Measurements from ENCODE around the gene C21orf58.
"Not testable (repeated sequence)": the region's sequence is repeated elsewhere in the genome, so short reads cannot be mapped to it uniquely, and the experiment has no call there.

C21orf58 gene

DNA sequence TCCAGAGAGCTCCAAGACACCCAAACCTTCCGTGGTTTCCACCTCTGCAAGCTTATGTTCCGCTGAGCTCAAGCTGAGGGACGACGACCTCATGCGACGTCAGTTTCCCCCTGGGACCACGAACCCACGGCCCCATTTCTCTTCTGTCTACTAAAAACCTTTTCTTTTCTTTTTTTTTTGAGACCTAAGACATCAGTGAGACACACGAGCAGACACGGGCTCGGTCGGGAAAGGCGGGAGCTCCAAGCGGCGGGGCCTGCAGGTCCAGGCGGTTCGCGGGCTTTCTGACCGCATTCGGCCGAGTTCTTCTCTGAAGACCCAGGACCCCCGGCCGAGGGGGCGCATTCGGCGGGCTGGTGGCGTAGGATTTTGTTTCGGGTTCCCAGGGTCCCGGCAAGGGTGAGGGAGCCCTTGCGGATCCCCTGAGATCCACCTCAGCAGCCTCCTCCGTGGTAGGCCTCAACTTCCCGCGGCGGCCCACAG, 402 bp downstream of the C21orf58 start:
- DNase-seq, result no peak

DNA sequence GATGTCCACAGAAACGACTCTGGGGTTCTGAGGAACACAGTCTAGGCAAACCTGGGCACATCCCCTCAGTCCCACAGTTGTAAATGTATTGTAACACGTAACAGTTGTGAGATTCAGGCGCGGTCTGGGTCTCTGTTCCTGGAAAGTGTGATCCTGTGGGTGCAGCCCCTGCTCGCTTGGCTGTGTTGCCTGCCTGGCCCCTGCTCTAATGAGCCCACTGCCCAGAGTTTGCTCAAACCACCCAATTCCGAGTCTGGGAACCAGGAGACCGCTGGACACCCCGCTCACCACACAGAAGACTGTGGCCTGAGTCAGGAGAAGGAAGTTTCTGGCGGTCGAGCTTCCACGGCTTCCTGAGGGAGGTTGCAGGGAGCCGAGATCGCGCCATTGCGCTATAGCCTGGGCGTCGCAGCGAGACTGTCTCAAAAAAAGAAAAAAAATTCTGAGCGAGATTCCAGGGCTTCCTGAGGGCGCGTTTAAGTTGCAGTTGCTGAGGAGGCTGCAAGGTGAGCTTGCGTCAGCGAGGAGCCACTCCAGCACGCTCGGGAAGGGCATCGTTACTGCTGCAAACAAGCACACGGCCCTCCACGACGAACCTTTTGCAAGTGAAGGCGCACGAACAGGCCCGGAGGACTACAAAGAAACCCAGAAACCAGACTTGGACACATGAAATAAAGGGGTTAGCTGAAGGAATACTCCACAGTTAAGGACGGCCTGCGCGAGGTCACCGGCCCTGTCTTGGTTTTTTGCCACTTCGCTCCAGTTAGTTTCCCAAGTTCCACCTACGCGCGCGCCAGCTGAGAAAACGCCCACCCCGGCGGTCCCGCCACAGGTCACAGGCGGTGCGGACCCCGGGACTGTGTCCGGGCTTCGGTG, 1.1 kb downstream of the C21orf58 start:
- no peak for DNase-seq

DNA sequence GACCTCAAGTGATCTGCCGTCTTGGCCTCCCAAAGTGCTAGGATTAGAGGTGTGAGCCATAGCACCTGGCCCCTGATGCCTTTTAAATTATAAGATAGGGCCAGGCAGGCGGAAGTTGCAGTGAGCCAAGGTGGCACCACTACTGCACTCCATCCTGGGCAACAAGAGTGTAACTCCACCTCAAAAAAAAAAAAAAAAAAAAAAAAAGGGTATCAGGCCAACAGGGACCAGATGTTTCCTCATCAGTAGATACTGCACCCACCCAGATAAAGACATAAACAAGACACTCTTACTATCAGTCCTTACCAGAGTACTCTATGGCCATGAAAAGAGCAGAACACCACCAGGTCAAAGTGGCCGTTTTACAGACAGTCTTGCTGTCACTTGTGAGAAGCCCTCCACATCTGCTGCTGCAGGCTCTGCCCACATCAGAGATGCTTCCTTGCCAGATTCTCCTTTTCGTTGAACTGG, 3.3 kb downstream of the C21orf58 start:
- DNase-seq, result no peak

DNA sequence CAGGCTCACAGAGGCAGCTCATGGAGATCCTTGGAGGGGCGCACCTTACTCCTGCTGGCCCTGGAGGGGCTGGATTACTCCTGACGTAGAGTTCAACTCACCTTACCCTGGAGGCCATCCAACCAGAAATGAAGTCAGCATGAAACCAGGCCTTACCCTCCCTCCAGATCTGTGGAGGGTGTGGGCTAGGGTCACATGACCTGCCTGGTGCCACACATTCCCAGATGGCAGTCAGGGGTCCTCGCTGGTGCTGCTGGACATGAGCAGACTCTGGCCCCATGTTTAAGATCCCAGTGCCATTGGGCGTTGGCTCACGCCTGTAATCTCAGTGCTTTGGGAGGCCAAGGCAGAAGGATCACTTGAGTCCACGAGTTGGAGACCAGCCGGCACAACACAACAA, 4.5 kb downstream of the C21orf58 start:
- DNase-seq, result no peak

DNA sequence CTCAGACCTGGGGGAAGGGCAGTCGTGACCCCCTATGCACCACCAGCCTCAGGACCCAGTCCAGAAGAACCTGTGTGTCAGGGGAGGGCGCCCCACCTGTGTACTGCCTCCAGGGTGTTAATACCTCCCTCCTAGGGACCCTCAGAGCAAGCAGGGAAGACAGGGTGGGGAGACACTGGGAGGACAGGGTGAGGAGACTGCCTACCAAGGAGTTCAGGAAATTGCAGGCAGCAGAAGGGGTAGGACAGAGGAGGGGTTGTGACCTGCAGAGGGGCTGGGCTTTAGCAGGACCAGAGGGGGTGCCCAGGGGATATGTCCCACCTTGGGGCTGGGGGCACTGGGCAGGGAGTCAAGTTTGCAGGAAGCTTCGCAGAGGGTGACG, 5.2 kb downstream of the C21orf58 start:
- DNase-seq, result no peak

DNA sequence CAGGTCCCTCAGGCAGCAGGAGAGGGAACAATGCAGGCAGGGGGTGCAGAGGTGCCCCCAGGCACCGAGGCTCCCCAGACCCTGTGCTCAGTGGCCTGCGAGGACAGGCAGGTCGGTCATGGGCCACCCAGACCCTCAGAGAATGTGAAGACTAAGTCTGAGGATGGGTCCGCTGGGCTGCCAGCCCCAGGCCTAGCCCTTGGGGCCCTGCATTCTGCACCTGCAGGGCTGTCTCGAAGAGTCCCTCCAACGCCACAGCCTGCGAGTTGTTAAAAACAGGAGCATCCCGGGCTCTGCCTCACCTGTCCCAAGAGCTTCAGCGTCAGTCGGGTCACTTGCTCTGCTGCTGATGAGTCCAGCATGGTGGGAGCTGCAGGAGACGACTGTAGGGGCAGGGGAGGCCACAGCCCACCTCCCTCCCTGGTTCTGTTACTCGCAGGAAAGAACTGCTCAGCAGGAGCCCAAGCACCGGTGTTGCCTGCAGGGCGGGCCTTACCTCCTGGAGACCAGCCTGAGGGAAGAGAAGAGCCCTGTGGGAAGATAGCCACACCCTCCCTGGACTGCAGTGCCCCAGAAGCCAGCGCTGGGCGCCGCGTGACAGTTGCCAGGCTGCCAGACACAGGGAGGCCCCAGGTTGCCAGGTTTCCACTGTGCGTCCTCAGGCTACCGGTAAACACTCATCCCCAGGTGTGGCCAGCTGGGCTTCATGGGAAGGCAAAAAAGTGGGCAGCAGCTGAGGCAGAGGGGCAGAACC, 5.8 kb downstream of the C21orf58 start:
- DNase-seq, result peak; percentile 84

DNA sequence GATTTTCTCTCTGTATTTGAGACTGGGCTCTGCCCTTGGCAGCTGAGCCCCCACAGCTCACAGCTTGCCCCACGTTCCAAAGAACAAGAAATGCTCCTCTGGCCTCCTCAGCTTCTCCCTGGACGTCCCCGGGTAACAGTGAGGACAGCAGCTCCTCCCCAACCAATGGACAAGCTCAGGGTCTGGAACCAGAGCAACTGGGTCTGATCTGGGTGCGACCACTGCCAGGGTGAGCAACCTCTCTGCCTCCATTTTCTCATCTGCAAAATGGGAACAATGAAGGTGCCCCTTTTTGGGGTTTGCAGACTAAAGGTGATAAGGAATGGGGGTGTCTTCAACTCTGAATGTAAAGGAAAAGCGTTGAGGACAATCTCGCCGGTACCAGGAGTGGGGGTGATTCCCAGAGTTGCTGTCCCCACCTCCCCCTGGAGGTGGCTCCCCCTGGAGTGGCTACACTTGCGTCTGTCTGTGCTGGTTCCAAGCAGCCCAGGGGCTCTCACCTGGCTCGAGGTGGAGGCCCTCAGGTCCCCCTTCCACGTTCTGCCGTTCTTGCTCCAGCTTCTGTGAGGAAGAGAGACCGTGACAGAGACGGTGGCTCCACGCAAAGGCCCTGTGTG, 6.9 kb downstream of the C21orf58 start:
- no peak for DNase-seq

DNA sequence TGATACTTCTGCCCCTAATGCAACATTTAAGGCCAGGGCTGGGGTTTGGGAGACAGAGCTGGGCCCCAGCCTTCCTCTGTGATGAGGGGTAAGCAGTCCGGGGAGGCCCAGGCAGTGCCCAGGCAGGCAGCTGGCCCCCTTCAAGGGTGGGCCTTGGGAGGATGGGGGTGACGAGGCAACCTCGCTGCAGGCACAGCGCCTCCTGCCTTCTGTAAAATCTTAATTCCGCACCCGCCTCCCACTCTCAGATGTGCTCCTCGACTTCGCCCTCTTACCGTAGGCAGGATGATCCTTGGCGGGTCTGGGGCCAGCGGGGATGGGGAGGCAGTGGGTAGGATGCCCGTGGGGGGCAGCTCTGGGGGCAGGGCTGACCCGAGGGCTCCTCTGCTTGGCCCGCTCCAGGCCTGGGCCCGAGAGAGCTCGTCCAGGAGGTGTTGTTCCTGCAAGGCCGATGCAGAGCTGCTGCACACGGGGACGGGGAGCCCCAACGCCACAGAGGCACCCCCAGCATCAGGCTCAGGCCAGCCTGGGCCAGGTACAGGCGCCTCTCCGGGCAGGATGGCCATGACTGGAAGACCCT, 9.1 kb downstream of the C21orf58 start:
- no peak for DNase-seq

DNA sequence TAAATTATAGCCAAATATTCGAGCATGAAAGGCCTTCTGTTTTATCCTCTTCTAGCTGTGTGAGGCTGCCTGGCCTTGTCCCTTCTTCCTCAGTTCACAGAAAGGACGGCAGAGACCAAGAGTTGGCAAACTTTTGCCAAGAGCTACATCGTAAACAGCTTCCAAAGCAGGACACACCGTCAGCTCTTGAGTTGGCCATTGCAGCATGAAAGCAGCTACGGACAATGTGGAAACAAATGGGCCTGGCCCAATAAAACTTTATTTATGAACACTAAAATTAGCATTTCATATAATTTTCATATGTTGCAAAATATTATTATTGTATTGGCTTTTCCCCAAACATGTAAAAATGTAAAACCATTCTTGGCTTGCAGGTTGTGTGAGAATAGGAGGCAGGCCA, 10.7 kb downstream of the C21orf58 start:
- no peak for DNase-seq

DNA sequence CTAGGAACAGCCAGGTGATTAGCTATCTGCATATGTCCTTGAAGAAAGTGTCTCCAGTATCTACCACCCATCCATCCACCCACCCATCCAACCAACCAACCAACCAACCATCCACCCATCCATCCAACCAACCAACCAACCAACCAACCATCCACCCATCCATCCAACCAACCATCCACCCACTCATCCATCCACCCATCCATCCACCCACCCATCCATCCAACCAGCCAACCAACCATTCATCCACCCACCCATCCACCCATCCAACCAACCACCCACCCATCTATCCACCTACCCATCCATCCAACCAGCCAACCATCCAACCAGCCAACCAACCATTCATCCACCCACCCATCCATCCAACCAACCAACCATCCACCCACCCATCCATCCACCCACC, 12.1 kb downstream of the C21orf58 start:
- DNase-seq, result no peak

DNA sequence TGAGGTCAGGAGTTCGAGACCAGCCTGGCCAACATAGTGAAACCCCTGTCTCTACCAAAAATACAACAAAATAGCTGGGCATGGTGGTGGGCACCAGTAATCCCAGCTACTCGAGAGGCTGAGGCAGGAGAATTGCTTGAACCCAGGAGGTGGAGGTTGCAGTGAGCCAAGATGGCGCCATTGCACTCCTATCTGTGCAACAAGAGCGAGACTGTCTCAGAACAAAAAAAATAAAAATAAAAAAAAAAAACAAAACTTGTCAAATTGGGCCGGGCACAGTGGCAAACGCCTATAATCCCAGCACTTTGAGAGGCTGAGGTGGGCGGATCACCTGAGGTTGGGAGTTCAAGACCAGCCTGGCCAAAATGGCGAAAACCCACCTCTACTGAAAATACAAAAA, 13.4 kb downstream of the C21orf58 start:
- DNase-seq, result not testable (repeated sequence)

DNA sequence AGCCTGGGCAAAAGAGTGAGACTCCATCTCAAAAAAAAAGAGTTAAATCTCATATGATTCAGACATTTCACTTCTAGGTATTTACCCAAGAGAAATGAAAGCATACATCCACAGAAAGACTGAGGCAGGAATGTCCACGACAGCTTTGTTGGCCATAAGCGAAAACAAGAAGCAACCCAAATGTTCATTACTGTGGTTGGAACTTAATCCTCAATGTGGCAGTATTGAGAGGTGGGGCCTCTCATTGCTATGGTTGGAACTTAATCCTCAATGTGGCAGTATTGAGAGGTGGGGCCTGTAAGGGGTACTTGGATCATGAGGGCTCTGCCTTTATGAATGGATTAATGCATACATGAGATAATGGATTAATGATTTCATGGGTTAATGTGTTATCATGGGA, 15.2 kb downstream of the C21orf58 start:
- DNase-seq, result no peak

DNA sequence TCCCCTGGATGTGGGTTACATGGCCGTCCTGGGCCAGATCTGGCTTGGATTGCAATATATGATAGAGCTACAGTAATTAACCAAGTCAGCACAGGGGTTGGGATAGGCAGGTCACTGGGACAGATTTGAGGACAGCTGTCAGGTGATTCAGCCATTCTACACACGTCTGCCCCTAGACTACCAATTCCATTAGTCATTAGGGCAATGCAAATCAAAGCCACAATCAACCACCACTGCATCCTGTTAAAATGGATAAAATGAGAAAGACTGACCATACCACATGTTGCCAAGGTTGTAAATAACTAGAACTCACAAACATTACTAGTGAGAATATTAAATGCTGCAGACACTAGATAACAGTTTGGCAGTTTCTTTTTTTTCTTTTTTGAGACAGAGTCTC, 16.0 kb downstream of the C21orf58 start:
- DNase-seq, result no peak

DNA sequence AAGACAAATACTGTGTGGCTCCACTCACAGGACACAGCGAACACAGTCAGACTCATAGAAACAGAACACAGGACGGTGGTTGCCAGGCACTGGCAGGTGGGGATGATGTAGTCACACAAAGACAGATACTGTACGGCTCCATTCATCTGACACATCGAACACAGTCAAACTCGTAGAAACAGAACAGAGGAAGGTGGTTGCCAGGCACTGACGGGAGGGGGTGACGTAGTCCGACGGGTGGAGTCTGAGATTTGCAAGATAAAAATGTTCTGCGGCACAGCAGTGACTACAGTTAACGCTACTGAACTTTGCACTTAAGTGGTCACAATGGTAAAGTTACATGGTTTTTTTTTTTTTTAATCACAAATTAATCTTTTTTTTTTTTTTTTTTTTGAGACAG, 18.7 kb downstream of the C21orf58 start:
- no peak for DNase-seq

DNA sequence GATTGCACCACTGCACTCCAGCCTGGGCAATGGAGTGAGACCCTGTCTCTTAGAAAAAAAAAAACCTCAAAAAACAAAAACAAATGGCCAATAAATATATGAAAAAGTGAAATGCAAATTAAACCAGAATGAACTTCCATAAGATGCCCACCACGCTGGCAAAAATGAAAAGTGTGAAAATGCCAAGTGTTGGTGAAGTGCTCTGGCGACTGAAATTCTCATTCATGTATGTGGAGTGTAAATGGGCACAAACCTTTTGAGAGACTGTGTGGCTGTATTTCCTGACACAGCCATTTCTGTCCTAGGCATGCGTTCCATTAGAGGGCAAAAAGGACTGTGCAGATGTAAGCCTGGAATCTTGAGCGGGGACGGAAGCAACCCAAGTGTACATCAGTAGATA, 19.2 kb downstream of the C21orf58 start:
- no peak for DNase-seq

DNA sequence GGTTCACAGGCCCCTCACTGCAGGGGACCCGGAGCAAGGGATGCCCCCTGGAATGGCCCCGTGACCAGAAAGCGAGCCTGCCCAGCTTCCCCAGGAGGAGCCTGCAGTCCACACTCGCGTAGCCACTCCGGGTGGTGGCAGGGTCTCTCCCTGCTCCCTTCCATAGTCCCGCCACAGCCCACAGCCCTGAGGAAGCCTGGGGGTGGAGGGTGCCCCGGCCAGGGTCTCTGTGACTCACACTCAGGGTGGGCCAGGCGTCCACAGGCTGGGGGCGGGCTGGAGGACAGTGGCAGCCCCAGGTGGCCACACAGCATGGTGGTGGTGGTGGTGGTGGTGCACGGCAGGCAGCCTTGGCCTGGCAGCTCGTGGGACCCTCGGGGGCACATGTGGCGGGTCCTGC, 21.9 kb downstream of the C21orf58 start:
- DNase-seq, result no peak

DNA sequence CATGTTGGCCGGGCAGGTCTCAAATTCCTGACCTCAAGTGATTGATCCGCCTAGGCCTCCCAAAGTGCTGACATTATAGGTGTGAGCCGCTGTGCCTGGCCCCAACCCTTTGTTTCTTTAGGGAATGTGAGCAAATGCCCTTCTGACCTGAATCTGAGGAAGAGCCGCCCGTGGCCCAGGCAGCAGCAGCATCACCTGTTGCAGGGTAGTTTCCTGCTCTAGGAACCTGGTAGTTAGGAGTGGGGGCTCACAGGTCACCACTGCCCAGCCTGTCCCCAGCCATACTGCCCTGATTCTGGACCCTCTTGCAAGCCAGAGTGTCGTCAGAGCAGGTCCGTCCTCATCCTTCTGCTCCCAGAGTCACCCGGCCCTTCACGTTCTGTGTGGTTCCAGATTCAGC, 24.5 kb downstream of the C21orf58 start:
- DNase-seq, result no peak

DNA sequence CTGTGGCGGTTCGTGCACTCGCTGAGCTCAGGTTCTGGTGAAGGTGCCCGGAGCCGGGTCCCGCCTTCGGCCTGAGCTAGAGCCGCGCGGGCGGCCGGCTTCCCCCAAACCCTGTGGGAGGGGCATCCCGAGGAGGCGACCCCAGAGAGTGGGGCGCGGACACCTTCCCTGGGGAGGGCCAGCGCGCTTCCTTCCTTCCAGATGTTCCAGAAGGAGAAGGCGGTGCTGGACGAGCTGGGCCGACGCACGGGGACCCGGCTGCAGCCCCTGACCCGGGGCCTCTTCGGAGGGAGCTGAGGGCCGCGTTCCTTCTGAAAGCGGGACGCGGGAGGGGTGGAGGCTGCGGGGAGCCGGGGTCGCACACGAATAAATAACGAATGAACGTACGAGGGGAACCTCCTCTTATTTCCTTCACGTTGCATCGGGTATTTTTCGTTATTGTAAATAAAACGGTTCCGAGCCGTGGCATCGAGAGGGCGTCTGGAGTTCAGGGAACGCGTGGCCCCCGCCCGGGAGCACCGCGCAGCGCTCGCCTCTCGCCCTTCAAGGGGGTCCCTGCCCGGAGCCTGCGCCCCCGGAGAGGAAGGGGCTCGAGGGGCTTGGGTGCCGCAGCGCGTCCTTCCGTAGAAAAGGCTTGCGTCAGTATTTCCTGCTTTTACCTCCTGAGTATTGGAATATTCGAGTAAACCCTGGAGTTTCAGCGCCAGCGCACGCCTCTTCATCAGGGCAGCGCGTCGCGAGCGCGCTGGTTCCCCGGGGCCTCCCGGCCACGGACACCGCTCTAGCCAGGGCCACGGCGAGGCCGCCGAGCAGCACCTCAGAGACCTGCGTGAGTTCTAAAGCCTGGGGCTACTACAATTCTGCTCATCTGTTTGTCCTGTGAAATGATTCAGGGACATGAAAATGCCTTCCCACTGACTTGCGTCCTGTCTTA, 26.1 kb downstream of the C21orf58 start:
- no peak for DNase-seq

DNA sequence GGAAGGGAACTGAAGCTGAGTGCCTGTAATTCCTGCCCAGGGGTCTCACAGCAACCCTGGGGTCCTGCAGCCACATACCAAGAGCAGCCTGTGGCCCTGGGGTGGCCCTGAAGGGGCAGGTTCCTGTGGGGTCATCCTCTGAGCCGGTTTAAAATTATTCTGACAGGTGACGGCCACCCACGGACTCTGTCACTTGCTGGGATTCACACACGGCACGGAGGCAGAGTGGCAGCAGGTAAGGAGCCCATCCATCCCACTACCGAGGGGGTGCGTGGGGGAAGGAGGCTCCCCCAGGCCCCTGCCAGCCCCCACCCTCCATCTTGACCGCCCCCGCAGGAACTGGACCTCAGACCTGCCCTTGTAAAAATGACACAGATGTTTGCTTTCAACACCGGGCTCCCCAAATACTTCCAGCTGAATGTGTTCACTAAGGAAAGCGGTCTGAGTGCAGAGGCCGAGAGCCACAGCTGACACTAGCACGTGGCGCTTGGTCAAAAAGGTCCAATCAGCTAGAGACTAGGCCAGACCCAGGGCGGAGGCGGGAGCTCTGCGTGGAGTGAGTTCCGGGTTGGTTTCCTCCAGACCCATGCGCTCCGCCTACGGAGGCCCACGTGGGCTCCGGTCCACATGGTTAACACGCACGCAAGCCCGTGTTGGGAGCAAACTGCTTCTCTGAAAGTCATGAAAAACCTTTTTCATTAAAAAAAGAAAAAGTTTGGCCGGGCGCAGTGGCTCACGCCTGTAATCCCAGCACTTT, 27.5 kb downstream of the C21orf58 start:
- DNase-seq, result no peak

DNA sequence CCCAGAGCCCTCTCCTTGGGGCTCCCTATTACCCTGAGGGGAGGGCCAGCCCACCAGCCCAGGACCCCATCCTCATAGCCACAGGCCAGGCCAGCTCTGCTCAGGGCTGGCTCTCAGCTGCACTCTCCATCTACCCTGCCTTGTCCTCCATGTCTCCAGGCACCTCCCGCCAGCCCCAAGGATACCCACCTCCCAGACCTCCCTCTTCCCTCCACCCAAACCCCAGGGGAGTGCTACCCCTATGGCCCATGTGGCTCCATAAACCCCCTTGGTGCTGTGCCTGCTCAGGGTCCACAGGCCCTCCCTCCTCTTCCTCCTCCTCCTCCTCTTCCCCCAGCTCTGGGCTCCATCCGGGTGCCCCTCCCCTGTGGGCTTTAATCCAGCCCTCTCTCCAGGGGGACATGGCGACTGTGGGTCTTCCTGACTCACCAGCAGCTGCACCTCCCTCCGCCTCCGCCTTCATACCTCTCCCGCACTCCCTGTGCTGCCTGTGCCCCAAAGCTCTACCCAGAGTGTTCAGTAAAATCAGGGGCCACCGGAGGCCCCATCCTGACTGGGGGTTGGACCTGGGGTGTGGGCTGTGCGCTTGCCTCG, 28.4 kb downstream of the C21orf58 start:
- no peak for DNase-seq

DNA sequence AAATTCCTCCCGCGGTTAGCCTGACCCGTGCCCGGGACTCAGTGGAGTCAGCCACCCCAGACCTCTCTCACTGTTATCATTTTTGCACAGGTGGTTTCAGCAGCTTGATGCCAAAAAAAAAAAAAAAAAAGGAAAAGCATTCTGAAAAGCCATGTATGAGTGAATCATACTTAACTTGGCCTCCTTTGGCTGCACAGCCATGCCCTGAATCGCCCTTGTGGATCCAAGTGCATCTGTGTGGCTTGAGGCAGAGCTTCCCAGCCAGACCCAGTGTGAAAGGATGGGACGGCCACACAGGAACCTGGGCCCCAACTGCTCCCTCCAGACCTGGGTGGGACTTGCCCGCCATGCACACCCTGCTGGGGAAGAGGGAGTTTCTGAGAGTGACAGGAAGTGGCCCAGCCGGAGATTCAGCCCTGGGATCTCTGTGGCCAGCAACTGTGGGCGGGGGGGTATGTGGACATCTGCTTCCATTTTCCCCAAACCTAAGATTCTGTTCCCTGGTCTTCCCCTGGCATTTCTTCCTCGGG, 29.0 kb downstream of the C21orf58 start:
- DNase-seq, result no peak
